ENCODE measurements around the gene SORBS1. TPM values are rescaled to one million over a fixed set of nuclear protein-coding genes. Genes with fewer than 3 reads are reported as not detected.

The SORBS1 gene
- total and polyA plus RNA-seq, 2 of the 13 experiments (the other 11 are each of a cell fraction or from before 2014, with no cell fraction given): 16.8 to 39.8 TPM

DNA sequence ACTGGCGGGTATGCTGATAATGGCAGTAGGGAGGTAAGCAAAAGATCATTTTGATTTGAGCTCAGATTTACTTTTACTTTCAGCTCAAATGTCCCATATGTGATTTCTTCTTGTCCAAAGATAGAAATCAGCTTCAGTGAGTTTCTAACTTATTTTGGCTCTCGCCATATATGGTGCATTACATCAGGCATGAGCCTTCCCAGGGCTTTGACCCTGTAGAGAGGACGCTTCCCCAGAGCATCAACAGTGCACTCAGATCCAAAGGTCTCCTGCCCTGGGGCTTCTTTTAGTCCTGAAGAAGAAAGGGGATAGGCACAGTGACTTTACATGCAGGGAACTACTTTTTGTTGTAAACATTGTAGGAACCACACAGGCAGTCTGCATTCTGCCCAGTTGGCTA, 141.8 kb downstream of the SORBS1 start:
- Histone ChIP-seq H3K4me1 (ENCODE audit: insufficient read depth, low read length) (no peaks in the 10 kb centered on the region), H2AFZ (ENCODE audit: low read length) (no peak overlapping the region), H3K9ac (ENCODE audit: insufficient read depth, low read depth, low read length) (no peak overlapping the region), H3K4me3 (replicated peaks in 1 of 3; ENCODE audit: insufficient read depth in 1 of 3, low read depth in 2 of 3, low read length in 3 of 3) (no peak overlapping the region), H3K27ac (ENCODE audit: extremely low read length, insufficient read depth, low read length) (no peak overlapping the region), H3K79me2 (ENCODE audit: insufficient read depth, low read length) (no peaks in the 10 kb centered on the region), H3K36me3 (replicated peaks in 1 of 2; ENCODE audit: control insufficient read depth in 1 of 2, insufficient read depth in 2 of 2, low read length in 2 of 2) (peaks cover 22 to 60% of the 10 kb centered on the region in 2 experiments), H4K20me1 (ENCODE audit: insufficient read depth, low read length) (no peaks in the 10 kb centered on the region), H3K9me3 (ENCODE audit: low read length) (no peaks in the 10 kb centered on the region), H3K4me2 (ENCODE audit: low read depth, low read length) (no peak overlapping the region), H3K27me3 (ENCODE audit: control insufficient read depth in 1 of 2, insufficient read depth in 2 of 2, low read length in 2 of 2) (no peaks in the 10 kb centered on the region)
- intact Hi-C loops (cut with micrococcal nuclease; ENCODE audit: unreplicated experiment) (no loop called here), in situ Hi-C loops (cut with HindIII; ENCODE audit: extremely low pct_ligation_motif_present, low pct_unique_long_range_greater_than_20kb) (loop anchor here (25.0 kb wide), 1 partner anchor 443 kb away; no protein-coding TSS in a partner anchor)
- ChIA-PET POLR2A (no interaction called here), CTCF (ENCODE audit: low intra/inter-chr PET ratio, low total read pairs) (no interaction called here)
- FAIRE-seq (no peak), ATAC-seq (no peak), DNase-seq (ENCODE audit: low spot score) (no peak)
- 89% methylated on average over 3 of the region's 3 CpGs for WGBS (ENCODE audit: low lambda C conversion rate)
- TF ChIP-seq SAFB2 (CRISPR knock-in tag; IDR thresholded peaks at IDR 0.05; ENCODE audit: borderline replicate concordance, low read depth) (no peak), NFYC (CRISPR knock-in tag; IDR thresholded peaks at IDR 0.05) (no peak), JDP2 (CRISPR knock-in tag; IDR thresholded peaks at IDR 0.05; ENCODE audit: borderline replicate concordance) (no peak), ZKSCAN8 (CRISPR knock-in tag; IDR thresholded peaks at IDR 0.05; ENCODE audit: borderline replicate concordance) (no peak), ZFP37 (CRISPR knock-in tag; IDR thresholded peaks at IDR 0.05; ENCODE audit: borderline replicate concordance) (no peak), KDM5B (CRISPR knock-in tag; IDR thresholded peaks at IDR 0.05; ENCODE audit: borderline replicate concordance) (no peak), NRL (CRISPR knock-in tag; IDR thresholded peaks at IDR 0.05; ENCODE audit: borderline replicate concordance) (no peak), ZC3H13 (CRISPR knock-in tag; IDR thresholded peaks at IDR 0.05) (no peak), SAP130 (CRISPR knock-in tag; IDR thresholded peaks at IDR 0.05; ENCODE audit: low read depth) (no peak), TOE1 (CRISPR knock-in tag; IDR thresholded peaks at IDR 0.05) (no peak), HES4 (CRISPR knock-in tag; IDR thresholded peaks at IDR 0.05; ENCODE audit: borderline replicate concordance) (no peak), DBP (CRISPR knock-in tag; IDR thresholded peaks at IDR 0.05; ENCODE audit: not compliant biosample characterization) (no peak), KAT2B (IDR thresholded peaks at IDR 0.05; ENCODE audit: borderline replicate concordance, low read depth, low read length) (no peak), CHD4 (IDR thresholded peaks at IDR 0.05; ENCODE audit: borderline replicate concordance, low read length) (no peak), CBX1 (IDR thresholded peaks at IDR 0.05; ENCODE audit: low read depth) (no peak), NFIB (CRISPR knock-in tag; IDR thresholded peaks at IDR 0.05; ENCODE audit: borderline replicate concordance) (no peak), ZNF160 (CRISPR knock-in tag; IDR thresholded peaks at IDR 0.05) (no peak)
- TF ChIP-seq, protein P1, sequence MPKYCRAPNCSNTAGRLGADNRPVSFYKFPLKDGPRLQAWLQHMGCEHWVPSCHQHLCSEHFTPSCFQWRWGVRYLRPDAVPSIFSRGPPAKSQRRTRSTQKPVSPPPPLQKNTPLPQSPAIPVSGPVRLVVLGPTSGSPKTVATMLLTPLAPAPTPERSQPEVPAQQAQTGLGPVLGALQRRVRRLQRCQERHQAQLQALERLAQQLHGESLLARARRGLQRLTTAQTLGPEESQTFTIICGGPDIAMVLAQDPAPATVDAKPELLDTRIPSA (CRISPR knock-in tag; IDR thresholded peaks at IDR 0.05; ENCODE audit: borderline replicate concordance): no peak
- TF ChIP-seq, protein P2, sequence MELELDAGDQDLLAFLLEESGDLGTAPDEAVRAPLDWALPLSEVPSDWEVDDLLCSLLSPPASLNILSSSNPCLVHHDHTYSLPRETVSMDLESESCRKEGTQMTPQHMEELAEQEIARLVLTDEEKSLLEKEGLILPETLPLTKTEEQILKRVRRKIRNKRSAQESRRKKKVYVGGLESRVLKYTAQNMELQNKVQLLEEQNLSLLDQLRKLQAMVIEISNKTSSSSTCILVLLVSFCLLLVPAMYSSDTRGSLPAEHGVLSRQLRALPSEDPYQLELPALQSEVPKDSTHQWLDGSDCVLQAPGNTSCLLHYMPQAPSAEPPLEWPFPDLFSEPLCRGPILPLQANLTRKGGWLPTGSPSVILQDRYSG (CRISPR knock-in tag; IDR thresholded peaks at IDR 0.05): no peak
- no TSS peak for BruUV-seq (replicated peaks)
